H9 (cell line): ENCODE data around the gene ABCC4. TPM values are rescaled to one million over a fixed set of nuclear protein-coding genes. Genes with fewer than 3 reads are reported as not detected.

Experiments used
- DNase-seq: peaks from one replicate; pipeline ENCODE4 v3.0.0-alpha.2; 2017
- H2AFZ ChIP-seq: one replicate; pipeline ENCODE4 v1.6.1; 2013; ENCODE audit warnings: mild to moderate bottlenecking, low read length, control low read depth, moderate library complexity
- H2AK5ac ChIP-seq: 2 replicates; pipeline ENCODE4 v1.6.1; 2013; ENCODE audit warnings: low read length, control low read depth, mixed read lengths; ENCODE audit not compliant: insufficient read length
- H2BK120ac ChIP-seq: one replicate; pipeline ENCODE4 v1.6.1; 2013; ENCODE audit warnings: low read depth, mild to moderate bottlenecking, low read length, control low read depth, inconsistent platforms; ENCODE audit not compliant: poor library complexity, severe bottlenecking
- H2BK12ac ChIP-seq: 2 replicates; pipeline ENCODE4 v1.6.1; 2013; ENCODE audit warnings: low read length, control low read depth, mixed read lengths, low read depth; ENCODE audit not compliant: insufficient read length
- H2BK15ac ChIP-seq: 2 replicates; pipeline ENCODE4 v1.6.1; 2013; ENCODE audit warnings: low read depth, low read length, control low read depth
- H2BK20ac ChIP-seq: one replicate; pipeline ENCODE4 v1.6.1; 2013; ENCODE audit warnings: low read depth, mild to moderate bottlenecking, low read length, control low read depth, inconsistent platforms; ENCODE audit not compliant: poor library complexity, severe bottlenecking
- H2BK5ac ChIP-seq: 2 replicates; pipeline ENCODE4 v1.6.1; 2013; ENCODE audit warnings: low read length, control low read depth, mixed read lengths; ENCODE audit not compliant: insufficient read length
- H3K14ac ChIP-seq: 2 replicates; pipeline ENCODE4 v1.6.1; 2013; ENCODE audit warnings: low read length, control low read depth; ENCODE audit not compliant: insufficient read depth
- H3K18ac ChIP-seq: 2 replicates; pipeline ENCODE4 v1.6.1; 2013; ENCODE audit warnings: low read depth, mild to moderate bottlenecking, mixed read lengths, low read length, control low read depth; ENCODE audit not compliant: insufficient read length
- H3K23ac ChIP-seq: 2 replicates; pipeline ENCODE4 v1.6.1; 2013; ENCODE audit warnings: low read length, control low read depth, mixed read lengths, low read depth; ENCODE audit not compliant: insufficient read length
- H3K23me2 ChIP-seq: 2 replicates; pipeline ENCODE4 v1.6.1; 2013; ENCODE audit warnings: low read depth, mild to moderate bottlenecking, mixed read lengths, low read length, control low read depth; ENCODE audit not compliant: insufficient read length, poor library complexity, severe bottlenecking
- H3K27ac ChIP-seq: 2 replicates; pipeline ENCODE4 v1.5.1; 2013; ENCODE audit warnings: low read length, control low read depth, mixed read lengths, low read depth; ENCODE audit not compliant: insufficient read length
- H3K27me3 ChIP-seq: 2 replicates; pipeline ENCODE4 v1.6.1; 2013; ENCODE audit warnings: low read length, control low read depth, inconsistent platforms; ENCODE audit not compliant: insufficient read depth
- H3K4ac ChIP-seq: 2 replicates; pipeline ENCODE4 v1.6.1; 2013; ENCODE audit warnings: low read depth, mild to moderate bottlenecking, control low read depth, inconsistent platforms, low read length, moderate library complexity
- H3K4me1 ChIP-seq: 2 replicates; pipeline ENCODE4 v1.6.1; 2013; ENCODE audit warnings: low read length, control low read depth, inconsistent platforms; ENCODE audit not compliant: insufficient read depth
- H3K4me2 ChIP-seq: 2 replicates; pipeline ENCODE4 v1.6.1; 2013; ENCODE audit warnings: low read length, control low read depth, mixed read lengths; ENCODE audit not compliant: insufficient read length, insufficient read depth
- H3K56ac ChIP-seq: 2 replicates; pipeline ENCODE4 v1.6.1; 2013; ENCODE audit warnings: low read depth, mild to moderate bottlenecking, mixed read lengths, low read length, control low read depth; ENCODE audit not compliant: insufficient read length
- H3K79me1 ChIP-seq: 2 replicates; pipeline ENCODE4 v1.6.1; 2013; ENCODE audit warnings: low read depth, mild to moderate bottlenecking, moderate library complexity, low read length, control low read depth, inconsistent platforms; ENCODE audit not compliant: insufficient read depth, poor library complexity, severe bottlenecking
- H3K79me2 ChIP-seq: 2 replicates; pipeline ENCODE4 v1.6.1; 2013; ENCODE audit warnings: low read length, control low read depth, inconsistent platforms; ENCODE audit not compliant: insufficient read depth
- H3K9ac ChIP-seq: 2 replicates; pipeline ENCODE4 v1.6.1; 2013; ENCODE audit warnings: low read length, control low read depth, mixed read lengths; ENCODE audit not compliant: insufficient read length; ENCODE audit errors: extremely low read depth
- H3K9me3 ChIP-seq: one replicate; pipeline ENCODE4 v1.6.1; 2013; ENCODE audit warnings: low read depth, low read length, inconsistent platforms; ENCODE audit not compliant: control insufficient read depth
- H3T11ph ChIP-seq: one replicate; pipeline ENCODE4 v1.6.1; 2013; ENCODE audit warnings: mild to moderate bottlenecking, low read length, control low read depth, inconsistent platforms
- H4K20me1 ChIP-seq: one replicate; pipeline ENCODE4 v1.6.1; 2013; ENCODE audit not compliant: control insufficient read depth, insufficient read length, insufficient read depth
- H4K5ac ChIP-seq: 2 replicates; pipeline ENCODE4 v1.6.1; 2013; ENCODE audit warnings: low read depth, mild to moderate bottlenecking, mixed read lengths, low read length, control low read depth; ENCODE audit not compliant: insufficient read length
- H4K8ac ChIP-seq: replicated peaks from 2 replicates; pipeline ENCODE4 v1.6.1; 2013; ENCODE audit warnings: low read length, control low read depth, mixed read lengths, low read depth; ENCODE audit not compliant: insufficient read length
- H4K91ac ChIP-seq: 2 replicates; pipeline ENCODE4 v1.6.1; 2013; ENCODE audit warnings: low read depth, mild to moderate bottlenecking, moderate library complexity, mixed read lengths, low read length, control low read depth; ENCODE audit not compliant: insufficient read length
- H3K27ac Mint-ChIP-seq, 3 experiments: 2 replicates in 2 of 3; 3 replicates in 1 of 3; pipeline ENCODE4 v1.8.0; 2020 to 2021; ENCODE audit warnings: mixed read lengths in 3 of 3, mild to moderate bottlenecking in 1 of 3, moderate library complexity in 1 of 3
- H3K27me3 Mint-ChIP-seq: 2 replicates; pipeline ENCODE4 v1.8.0; 2021; ENCODE audit warnings: low read depth, mild to moderate bottlenecking, moderate library complexity, mixed read lengths
- H3K36me3 Mint-ChIP-seq, 3 experiments: 2 replicates in 2 of 3; 3 replicates in 1 of 3; pipeline ENCODE4 v1.8.0; 2020 to 2021; ENCODE audit warnings: low read depth in 3 of 3, mixed read lengths in 3 of 3; ENCODE audit not compliant: insufficient read depth in 1 of 3
- H3K4me1 Mint-ChIP-seq, 2 experiments: 2 replicates each; pipeline ENCODE4 v1.8.0; 2020; ENCODE audit warnings: mixed read lengths in 2 of 2
- H3K4me3 Mint-ChIP-seq, 2 experiments: 2 replicates in 1 of 2; 3 replicates in 1 of 2; pipeline ENCODE4 v1.8.0; 2020 to 2021; ENCODE audit warnings: mild to moderate bottlenecking in 2 of 2, mixed read lengths in 2 of 2, moderate library complexity in 1 of 2
- H3K9me3 Mint-ChIP-seq, 2 experiments: 2 replicates in 1 of 2; 3 replicates in 1 of 2; pipeline ENCODE4 v1.8.0; 2020; ENCODE audit warnings: mild to moderate bottlenecking in 2 of 2, mixed read lengths in 2 of 2, moderate library complexity in 1 of 2
- CTCF ChIP-seq: fragments of 200-600 bp; sonication (generic); conservative IDR thresholded peaks from 3 replicates; pipeline ENCODE4 v1.8.0; 2021; ENCODE audit warnings: antibody characterized with exemption, mild to moderate bottlenecking
- WGBS: extraction: QIAGEN DNeasy Blood & Tissue Kit; methylation state at CpG from one replicate; pipeline ENCODE4 v1.1.7; 2013; ENCODE audit warnings: missing lambda C conversion rate, low lambda C conversion rate, mixed read lengths; ENCODE audit not compliant: insufficient read length; ENCODE audit errors: extremely low coverage; 5-methylcytosine and 5-hydroxymethylcytosine counted together
- total RNA-seq: library from RNA; stranded (reverse); gene quantifications from 2 replicates; pipeline ENCODE4 v1.2.1, GENCODE V29; 2021

The ABCC4 gene
- total RNA-seq, 1 experiment from 2014 or later, result 5.9 TPM

GRCh38 chr13:95111608-95112007, 189.6 kb downstream of the ABCC4 start:
- no peak overlapping the region for H3K27ac Mint-ChIP-seq
- Histone ChIP-seq H3K4me2 (no peak overlapping the region), H2BK12ac (no peak overlapping the region)

More at GRCh38 chr13:95111608-95112007, 189.6 kb downstream of the ABCC4 start:
- H3K4me1 Mint-ChIP-seq, result peaks cover 26 to 27% of the 10 kb centered on the region in 2 experiments
- no peak for DNase-seq
- Histone ChIP-seq H2BK5ac (no peak overlapping the region), H2BK120ac (no peak overlapping the region), H3K18ac (no peak overlapping the region), H3K27ac (no peak overlapping the region), H3K9me3 (peaks cover 9% of the 10 kb centered on the region), H2BK20ac (no peak overlapping the region), H3K14ac (no peak overlapping the region), H3K56ac (no peak overlapping the region), H3K79me1 (no peaks in the 10 kb centered on the region), H4K5ac (no peak overlapping the region), H3K23ac (no peak overlapping the region), H3K23me2 (no peaks in the 10 kb centered on the region), H2AK5ac (no peak overlapping the region), H3K4ac (no peak overlapping the region), H3K79me2 (no peaks in the 10 kb centered on the region), H3K4me1 (no peaks in the 10 kb centered on the region; the same call in 1 of the 2 replicates), H3K27me3 (no peaks in the 10 kb centered on the region), H4K20me1 (no peaks in the 10 kb centered on the region), H3T11ph (no peak overlapping the region), H3K9ac (no peak overlapping the region), H4K91ac (no peak overlapping the region), H2AFZ (no peak overlapping the region), H2BK15ac (no peak overlapping the region), H4K8ac (no peak overlapping the region)
- no peak for TF ChIP-seq CTCF
- peaks cover 0 to 12% (median 5%) of the 10 kb centered on the region in 3 experiments; a peak in 6 of 7 replicates for H3K36me3 Mint-ChIP-seq
- no peaks in the 10 kb centered on the region; the same call in 1 of the 2 replicates for H3K27me3 Mint-ChIP-seq
- no peak overlapping the region for H3K4me3 Mint-ChIP-seq
- peaks cover 5 to 13% of the 10 kb centered on the region in 2 experiments for H3K9me3 Mint-ChIP-seq
- WGBS, result no CpG with 5 or more reads among the region's 2 CpGs
